ENCODE results near the gene CCDC170. TPM values are rescaled to one million over a fixed set of nuclear protein-coding genes. Genes with fewer than 3 reads are reported as not detected.

The CCDC170 gene, protein sequence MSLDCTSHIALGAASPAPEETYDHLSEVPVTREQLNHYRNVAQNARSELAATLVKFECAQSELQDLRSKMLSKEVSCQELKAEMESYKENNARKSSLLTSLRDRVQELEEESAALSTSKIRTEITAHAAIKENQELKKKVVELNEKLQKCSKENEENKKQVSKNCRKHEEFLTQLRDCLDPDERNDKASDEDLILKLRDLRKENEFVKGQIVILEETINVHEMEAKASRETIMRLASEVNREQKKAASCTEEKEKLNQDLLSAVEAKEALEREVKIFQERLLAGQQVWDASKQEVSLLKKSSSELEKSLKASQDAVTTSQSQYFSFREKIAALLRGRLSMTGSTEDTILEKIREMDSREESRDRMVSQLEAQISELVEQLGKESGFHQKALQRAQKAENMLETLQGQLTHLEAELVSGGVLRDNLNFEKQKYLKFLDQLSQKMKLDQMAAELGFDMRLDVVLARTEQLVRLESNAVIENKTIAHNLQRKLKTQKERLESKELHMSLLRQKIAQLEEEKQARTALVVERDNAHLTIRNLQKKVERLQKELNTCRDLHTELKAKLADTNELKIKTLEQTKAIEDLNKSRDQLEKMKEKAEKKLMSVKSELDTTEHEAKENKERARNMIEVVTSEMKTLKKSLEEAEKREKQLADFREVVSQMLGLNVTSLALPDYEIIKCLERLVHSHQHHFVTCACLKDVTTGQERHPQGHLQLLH
- 0.33 and 0.46 TPM in 2 replicates for total RNA-seq

DNA sequence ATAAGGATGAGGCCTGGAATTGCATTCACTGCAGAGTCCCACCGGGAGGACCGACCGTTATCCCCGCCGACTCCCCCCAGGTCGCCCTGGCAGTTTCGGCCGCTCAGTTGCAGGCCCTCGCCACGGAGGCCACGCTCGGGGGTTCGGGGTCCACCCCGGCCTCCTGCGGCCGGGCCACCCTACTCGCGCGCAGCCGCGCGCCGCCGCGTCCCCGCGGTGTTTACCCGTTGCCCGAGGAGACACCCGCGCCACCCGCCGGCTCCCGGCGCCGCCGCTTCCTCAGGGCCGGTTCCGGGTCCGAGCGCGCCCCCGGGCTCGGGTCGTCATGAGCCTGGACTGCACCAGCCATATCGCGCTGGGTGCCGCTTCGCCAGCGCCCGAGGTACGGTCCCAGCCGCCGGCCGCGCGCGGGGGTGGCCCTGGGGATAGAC lies at the start of gene CCDC170:
CCDC170 (plus strand) TSS at position 214 of the 431 bp plus-strand sequence; CDS start at position 326, 112 bp downstream.

GRCh38 chr6:151451950-151452749 lies 41.7 kb upstream of the CCDC170 start, which contains the start of gene RMND1:
Gene RMND1 (minus strand): TSS chr6:151452126. CDS start chr6:151445811, 6,315 bp downstream.

Other genes with a start within 250 kb of the CCDC170 start
- 7.8 and 8.8 TPM in 2 replicates for gene ZBTB2, start 102.5 kb upstream of the CCDC170 start, total RNA-seq
- gene RMND1, start 41.9 kb upstream of the CCDC170 start, total RNA-seq = 23.7 and 58.7 TPM in 2 replicates

All from smooth muscle cell of the pulmonary artery (primary cell).